Heart left ventricle (tissue), 16 donors: ENCODE data around the gene FAXDC2. TPM values are rescaled to one million over a fixed set of nuclear protein-coding genes. Genes with fewer than 3 reads are reported as not detected.

ENCODE experiments used
- ATAC-seq, 4 donors: fragments of 200-7000 bp; cut with Tn5 transposase; one replicate each; pipeline ENCODE4 v1.9.1; 2020 to 2022; ENCODE audit warnings: moderate library complexity in 4 of 4, mild to moderate bottlenecking in 3 of 4, moderate number of reproducible peaks in 1 of 4
- DNase-seq, 5 donors: peaks; one replicate each; pipeline ENCODE4 v3.0.0-alpha.2; 2020
- H3K27ac ChIP-seq, 12 donors: fragments of 200-600 bp; sonication (generic) in 4 of 12; one replicate each; pipeline versions ENCODE4 v1.5.0 to v1.8.0; 2016 to 2022; ENCODE audit warnings: mild to moderate bottlenecking in 2 of 12
- H3K27me3 ChIP-seq, 9 donors: fragments of 200-600 bp; sonication (generic) in 2 of 9; one replicate each; pipeline versions ENCODE4 v1.5.1 to v1.8.0; 2016 to 2022; ENCODE audit warnings: mild to moderate bottlenecking in 3 of 9
- H3K36me3 ChIP-seq, 9 donors: fragments of 200-600 bp; sonication (generic) in 2 of 9; one replicate each; pipeline versions ENCODE4 v1.5.0 to v1.8.0; 2018 to 2022; ENCODE audit warnings: mild to moderate bottlenecking in 2 of 9
- H3K4me1 ChIP-seq, 12 donors: fragments of 200-600 bp; sonication (generic) in 4 of 12; one replicate each; pipeline versions ENCODE4 v1.5.0 to v1.8.0; 2016 to 2022; ENCODE audit warnings: mild to moderate bottlenecking in 3 of 12
- H3K4me3 ChIP-seq, 12 donors: fragments of 200-600 bp; sonication (generic) in 4 of 12; one replicate each; pipeline versions ENCODE4 v1.5.0 to v1.8.0; 2017 to 2022; ENCODE audit warnings: mild to moderate bottlenecking in 9 of 12, moderate library complexity in 4 of 12
- H3K9me3 ChIP-seq, 12 donors: fragments of 200-600 bp; sonication (generic) in 4 of 12; one replicate each; pipeline versions ENCODE4 v1.5.0 to v1.8.0; 2016 to 2022; ENCODE audit warnings: mild to moderate bottlenecking in 1 of 12
- CTCF ChIP-seq, 12 donors: fragments of 200-600 bp; sonication (generic) in 4 of 12; IDR thresholded peaks; one replicate each; pipeline versions ENCODE4 v1.5.0 to v1.8.0; 2018 to 2022; ENCODE audit warnings: antibody characterized with exemption in 12 of 12, mild to moderate bottlenecking in 5 of 12
- POLR2A ChIP-seq, 2 donors: fragments of 450-650 bp; IDR thresholded peaks; one replicate each; pipeline ENCODE4 v1.6.1; 2017; ENCODE audit warnings: antibody characterized with exemption in 2 of 2, mild to moderate bottlenecking in 2 of 2, moderate library complexity in 2 of 2
- WGBS, 4 donors: extraction: QIAGEN DNeasy Blood & Tissue Kit in 2 of 4; methylation state at CpG; one replicate each; pipeline versions ENCODE4 v1.1.5 to v1.1.7; 2013 to 2018; 5-methylcytosine and 5-hydroxymethylcytosine counted together
- intact Hi-C, 10 donors: fragments of 100-400 bp; cut with DNase I; formaldehyde crosslinking; loops; one replicate each; pipeline versions ENCODE4 v1.11.1 to v1.14.2; 2022
- polyA plus RNA-seq, 2 donors: library from polyadenylated mRNA; stranded (reverse); fragments of 200-250 nt; gene quantifications; one replicate each; pipeline ENCODE4 v1.2.3, GENCODE V29; 2013
- total RNA-seq, 9 donors: library from RNA; depleted of rRNA in 2 of 9; stranded (reverse); fragments of >200 nt in 2 of 9; fragmentation: NEBNext Ultra II Directional in 3 of 9; extraction: Animal tissue kit (Norgen Biotek cat#: 25700) in 3 of 9; gene quantifications; one replicate each; pipeline versions ENCODE4 v1.1.0 to v1.2.4, GENCODE V29; 2016 to 2023
- donor health status: ischemic (EF 13 %, LVEDD 7.1; RV severe dilation, severe dysfunction).
- donor health status: healthy with polysubstance abuse.
- donor health status: DM: no; HTN: yes; CAD: no.
- donor health status: DM: no; HTN: no; CAD: no.
- donor health status: ischemic (EF 25% LVEDD 6.9; RV normal size, moderate dysfunction).
- donor health status: ischemic (EF 25% LVEDD 5.7; RV mildly dilated, moderate dysfunction).
- donor health status: healthy.
- donor health status: DM: yes; HTN: yes; CAD: no.
- donor health status: ischemic (EF 35%, LVEDD 5.7; RV mildly dilated, moderate dysfunction).
- donor health status: nonischemic (EF 11% LVEDD 7.7; RV severe dilation, severe dysfunction).
- donor health status: DM: yes; HTN: yes; CAD: no.
- donor health status: PGD.
- donor health status: ischemic (EF 29% LVEDD 5.4; RV normal size, mild dysfunction).
- donor health status: nonischemic (EF 23%, LVEDD 6.1; RV moderate dilation, normal function).

The FAXDC2 gene
- total and polyA plus RNA-seq, 11 donors: 5.3 to 39.5 (median 21.9) TPM

GRCh38 chr5:154811653-154812465 lies 38.5 kb downstream of the FAXDC2 start:
- DNase-seq (peak in 4 of 5 donors; percentile 47 to 59 (median 56)), ATAC-seq (peak; percentile 16 to 70 (median 62))
- peak overlapping the region in 2 of 12 donors; percentile 29 to 32 for H3K27ac ChIP-seq
- no peak for TF ChIP-seq POLR2A (IDR thresholded peaks at IDR 0.05)
- TF ChIP-seq CTCF (IDR thresholded peaks at IDR 0.05): peak; percentile 80 to 94 (median 89)
- H3K27me3 ChIP-seq: no peaks in the 10 kb centered on the region
- peaks cover 0 to 9% (median 0%) of the 10 kb centered on the region in 12 donors for H3K4me1 ChIP-seq
- H3K4me3 ChIP-seq: no peak overlapping the region
- 25 to 36% (median 29%) methylated on average over 3 of the region's 3 CpGs for WGBS, 4 donors
- no peaks in the 10 kb centered on the region for H3K9me3 ChIP-seq
- H3K36me3 ChIP-seq: peaks cover 0 to 100% (median 96%) of the 10 kb centered on the region in 9 donors
- intact Hi-C loops: loop anchor here (1.0 to 10.0 kb wide), 8 partner anchors 55 to 163 kb away; partner anchors contain the start of gene LARP1 (in 3 of the 10)

- ATAC-seq: no peak
- no peaks in the 10 kb centered on the region for H3K9me3 ChIP-seq
- 86 to 89% (median 88%) methylated on average over 7 of the region's 7 CpGs for WGBS, 4 donors
Observed at GRCh38 chr5:154811239-154811638, 39.2 kb downstream of the FAXDC2 start.

DNA sequence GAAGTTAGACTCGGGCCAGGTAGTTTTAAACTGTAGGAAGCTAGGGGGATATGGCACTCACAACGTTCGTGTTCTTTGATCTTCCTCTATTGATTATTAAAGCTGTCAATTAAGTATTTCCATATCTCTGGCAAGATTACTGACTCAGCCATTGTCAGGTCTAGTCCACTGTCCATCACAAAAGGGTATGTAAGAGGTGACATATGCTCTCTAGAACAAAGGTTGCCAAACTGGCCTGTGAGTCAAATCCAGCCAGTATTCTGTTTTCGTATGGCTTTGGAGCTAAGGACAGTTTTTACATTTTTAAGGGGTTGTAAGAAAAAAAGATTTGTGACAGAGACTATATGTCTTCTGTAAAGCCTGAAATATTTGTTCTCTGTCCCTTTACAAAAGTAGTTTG lies 44.2 kb downstream of the FAXDC2 start:
- peaks cover 0 to 4% (median 0%) of the 10 kb centered on the region in 12 donors for H3K4me1 ChIP-seq
- H3K4me3 ChIP-seq: no peak overlapping the region
- H3K9me3 ChIP-seq: no peaks in the 10 kb centered on the region
- H3K36me3 ChIP-seq: peaks cover 0 to 100% (median 99%) of the 10 kb centered on the region in 9 donors
- TF ChIP-seq POLR2A (IDR thresholded peaks at IDR 0.05) (no peak), CTCF (IDR thresholded peaks at IDR 0.05) (no peak)
- no peak for DNase-seq
- no peak for ATAC-seq
- H3K27ac ChIP-seq: no peak overlapping the region
- intact Hi-C loops: loop anchor here in 1 of 10 donors (10.0 kb wide), 1 partner anchor 51 kb away; the partner anchor contains the start of gene LARP1
- no peaks in the 10 kb centered on the region for H3K27me3 ChIP-seq
- 79 to 86% (median 83%) methylated on average over 4 of the region's 4 CpGs for WGBS, 4 donors

More at GRCh38 chr5:154811239-154811638, 39.2 kb downstream of the FAXDC2 start:
- intact Hi-C loops: loop anchor here in 6 of 10 donors (1.0 to 10.0 kb wide), 7 partner anchors 54 to 161 kb away; partner anchors contain the start of gene LARP1 (in 3 of the 6)
- no peak for TF ChIP-seq POLR2A (IDR thresholded peaks at IDR 0.05)
- H3K27ac ChIP-seq: peak overlapping the region in 2 of 12 donors; percentile 29 to 32
- DNase-seq: no peak
- peaks cover 0 to 7% (median 0%) of the 10 kb centered on the region in 12 donors for H3K4me1 ChIP-seq
- peaks cover 0 to 100% (median 97%) of the 10 kb centered on the region in 9 donors for H3K36me3 ChIP-seq
- no peak overlapping the region for H3K4me3 ChIP-seq
- H3K27me3 ChIP-seq: no peaks in the 10 kb centered on the region

DNA sequence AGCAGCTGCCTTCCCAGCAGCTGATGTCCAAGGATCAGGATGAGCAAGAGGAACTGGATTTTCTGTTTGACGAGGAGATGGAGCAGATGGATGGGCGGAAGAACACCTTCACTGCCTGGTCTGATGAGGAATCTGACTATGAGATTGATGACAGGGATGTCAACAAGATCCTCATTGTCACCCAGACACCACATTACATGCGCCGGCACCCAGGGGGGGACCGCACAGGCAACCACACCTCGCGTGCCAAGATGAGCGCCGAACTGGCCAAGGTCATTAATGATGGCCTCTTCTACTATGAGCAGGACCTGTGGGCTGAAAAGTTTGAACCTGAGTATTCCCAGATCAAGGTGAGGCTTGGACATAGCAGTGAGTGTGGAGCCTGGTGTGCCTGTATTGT lies 48.4 kb downstream of the FAXDC2 start:
- no peaks in the 10 kb centered on the region for H3K27me3 ChIP-seq
- H3K36me3 ChIP-seq: peaks cover 0 to 100% (median 98%) of the 10 kb centered on the region in 9 donors
- TF ChIP-seq POLR2A (IDR thresholded peaks at IDR 0.05): no peak
- no peak for TF ChIP-seq CTCF (IDR thresholded peaks at IDR 0.05)
- no peak overlapping the region for H3K4me3 ChIP-seq
- ATAC-seq (peak in 1 of 4 donors; percentile 34), DNase-seq (no peak)
- H3K9me3 ChIP-seq: no peaks in the 10 kb centered on the region
- 50 to 83% (median 66%) methylated on average over 9 of the region's 9 CpGs for WGBS, 4 donors
- peaks cover 0 to 9% (median 0%) of the 10 kb centered on the region in 12 donors for H3K4me1 ChIP-seq
- H3K27ac ChIP-seq: no peak overlapping the region
- intact Hi-C loops: loop anchor here in 3 of 10 donors (5.0 to 10.0 kb wide), 2 partner anchors 45 to 47 kb away; partner anchors contain the start of gene LARP1 (in 3 of the 3)
